GM12874 (cell line): ENCODE data around the gene PHLDB2.

Experiments used
- TF ChIP-seq, protein P1 (sequence below): IDR thresholded peaks from 2 replicates; pipeline ENCODE4 v1.5.1; 2011; ENCODE audit warnings: low read depth, mild to moderate bottlenecking, control low read depth, low read length, moderate library complexity; ENCODE audit not compliant: insufficient read depth

PHLDB2 gene

DNA sequence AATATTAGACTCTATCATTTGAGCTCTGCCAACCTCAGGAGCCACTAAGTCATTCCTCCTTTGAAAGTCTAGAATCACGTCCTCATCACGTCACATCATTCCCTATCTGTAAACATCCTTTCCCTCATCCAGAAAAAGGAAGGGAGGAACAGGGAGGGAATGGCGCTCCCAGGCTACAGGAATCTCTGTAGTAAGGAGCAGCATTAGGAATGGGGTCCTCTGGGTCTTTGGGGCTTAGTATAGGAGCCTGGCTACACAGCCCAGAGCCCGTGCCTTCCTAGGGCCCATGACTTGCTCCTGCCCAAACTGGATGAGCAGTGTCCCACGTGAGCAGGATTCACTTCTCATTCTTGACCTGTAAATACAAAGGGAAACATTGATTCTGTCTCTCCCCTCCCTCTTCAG lies 141.3 kb downstream of the PHLDB2 start:
- TF ChIP-seq, protein P1, sequence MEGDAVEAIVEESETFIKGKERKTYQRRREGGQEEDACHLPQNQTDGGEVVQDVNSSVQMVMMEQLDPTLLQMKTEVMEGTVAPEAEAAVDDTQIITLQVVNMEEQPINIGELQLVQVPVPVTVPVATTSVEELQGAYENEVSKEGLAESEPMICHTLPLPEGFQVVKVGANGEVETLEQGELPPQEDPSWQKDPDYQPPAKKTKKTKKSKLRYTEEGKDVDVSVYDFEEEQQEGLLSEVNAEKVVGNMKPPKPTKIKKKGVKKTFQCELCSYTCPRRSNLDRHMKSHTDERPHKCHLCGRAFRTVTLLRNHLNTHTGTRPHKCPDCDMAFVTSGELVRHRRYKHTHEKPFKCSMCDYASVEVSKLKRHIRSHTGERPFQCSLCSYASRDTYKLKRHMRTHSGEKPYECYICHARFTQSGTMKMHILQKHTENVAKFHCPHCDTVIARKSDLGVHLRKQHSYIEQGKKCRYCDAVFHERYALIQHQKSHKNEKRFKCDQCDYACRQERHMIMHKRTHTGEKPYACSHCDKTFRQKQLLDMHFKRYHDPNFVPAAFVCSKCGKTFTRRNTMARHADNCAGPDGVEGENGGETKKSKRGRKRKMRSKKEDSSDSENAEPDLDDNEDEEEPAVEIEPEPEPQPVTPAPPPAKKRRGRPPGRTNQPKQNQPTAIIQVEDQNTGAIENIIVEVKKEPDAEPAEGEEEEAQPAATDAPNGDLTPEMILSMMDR: no peak

DNA sequence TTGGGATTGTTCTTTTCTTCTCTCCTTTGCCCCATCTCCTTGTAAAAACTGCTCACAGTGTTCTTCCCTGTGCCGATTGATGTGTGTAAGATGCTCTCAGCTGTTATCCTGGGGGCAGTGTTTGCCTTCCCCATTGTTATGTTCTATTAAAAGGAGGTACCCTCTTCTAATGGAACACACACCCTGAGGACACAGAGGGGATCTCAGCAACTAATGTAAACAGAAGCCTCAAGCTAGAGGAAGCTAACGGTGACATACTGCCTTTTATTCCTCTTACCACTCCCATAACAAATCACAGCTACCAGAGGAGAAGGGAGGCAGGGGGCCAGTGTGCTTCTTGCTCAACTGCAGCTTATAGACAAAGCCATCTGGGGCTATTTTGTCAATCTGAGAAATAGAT lies 141.9 kb downstream of the PHLDB2 start:
- TF ChIP-seq, protein P1: no peak

DNA sequence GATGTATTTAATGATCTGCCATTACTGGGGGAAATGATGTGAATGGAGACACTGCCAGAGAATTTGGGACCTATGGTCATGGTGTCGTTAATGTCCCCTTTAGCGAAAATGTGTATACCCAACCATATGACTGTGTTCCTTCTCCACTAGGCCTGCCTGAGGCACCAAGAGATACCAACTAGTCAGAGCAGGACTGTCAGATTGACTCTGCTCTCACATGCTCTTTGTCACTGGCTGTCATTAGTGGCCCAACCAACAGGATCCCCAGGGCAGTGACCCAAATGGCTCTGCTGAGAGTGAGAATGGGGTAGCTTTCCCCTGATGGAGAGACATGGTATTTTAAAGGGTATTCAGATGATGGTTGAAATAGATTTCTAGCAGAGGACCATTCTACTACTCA lies 142.5 kb downstream of the PHLDB2 start:
- TF ChIP-seq, protein P1: no peak

DNA sequence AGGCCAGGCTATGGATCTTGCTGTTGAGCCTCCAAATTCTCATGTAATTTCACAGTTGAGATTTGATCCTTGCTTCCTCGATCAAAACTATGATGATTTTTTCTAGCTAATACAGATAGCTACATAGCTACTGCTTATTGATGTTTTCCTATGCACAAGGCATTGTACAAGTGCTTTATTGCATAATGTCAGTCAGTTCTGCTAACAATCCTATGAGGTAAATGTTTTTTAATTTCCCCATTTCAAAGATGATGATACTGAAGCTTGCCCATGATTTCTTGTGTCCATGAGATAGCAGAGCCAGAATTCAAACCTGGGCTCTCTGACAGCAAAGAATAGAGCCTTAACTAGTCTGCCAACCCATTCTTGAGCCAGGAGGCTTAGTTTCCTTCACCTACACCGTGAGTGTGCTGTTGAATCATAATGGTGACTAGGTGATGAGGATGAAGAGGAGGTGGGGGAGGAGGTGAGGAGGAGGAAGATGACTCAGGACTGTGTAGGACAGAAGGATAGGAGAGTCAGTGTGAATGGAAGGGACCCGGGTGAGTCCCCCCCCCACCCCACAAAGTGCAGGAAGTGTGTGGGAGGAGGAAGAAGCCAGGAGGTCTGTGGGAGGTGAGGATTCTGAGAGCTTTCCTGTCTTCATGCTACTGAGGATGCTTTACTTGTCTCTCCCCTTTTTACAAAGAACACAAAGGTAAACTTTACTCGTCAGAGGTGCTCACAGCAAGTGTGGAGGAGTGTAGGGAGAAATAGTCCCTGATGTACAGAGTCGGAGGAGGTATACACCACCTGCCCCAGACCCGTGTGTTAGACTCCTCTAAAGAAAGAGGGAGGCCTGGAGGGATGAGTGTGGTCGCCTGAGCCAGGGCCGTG lies 143.3 kb downstream of the PHLDB2 start:
- TF ChIP-seq, protein P1: no peak

DNA sequence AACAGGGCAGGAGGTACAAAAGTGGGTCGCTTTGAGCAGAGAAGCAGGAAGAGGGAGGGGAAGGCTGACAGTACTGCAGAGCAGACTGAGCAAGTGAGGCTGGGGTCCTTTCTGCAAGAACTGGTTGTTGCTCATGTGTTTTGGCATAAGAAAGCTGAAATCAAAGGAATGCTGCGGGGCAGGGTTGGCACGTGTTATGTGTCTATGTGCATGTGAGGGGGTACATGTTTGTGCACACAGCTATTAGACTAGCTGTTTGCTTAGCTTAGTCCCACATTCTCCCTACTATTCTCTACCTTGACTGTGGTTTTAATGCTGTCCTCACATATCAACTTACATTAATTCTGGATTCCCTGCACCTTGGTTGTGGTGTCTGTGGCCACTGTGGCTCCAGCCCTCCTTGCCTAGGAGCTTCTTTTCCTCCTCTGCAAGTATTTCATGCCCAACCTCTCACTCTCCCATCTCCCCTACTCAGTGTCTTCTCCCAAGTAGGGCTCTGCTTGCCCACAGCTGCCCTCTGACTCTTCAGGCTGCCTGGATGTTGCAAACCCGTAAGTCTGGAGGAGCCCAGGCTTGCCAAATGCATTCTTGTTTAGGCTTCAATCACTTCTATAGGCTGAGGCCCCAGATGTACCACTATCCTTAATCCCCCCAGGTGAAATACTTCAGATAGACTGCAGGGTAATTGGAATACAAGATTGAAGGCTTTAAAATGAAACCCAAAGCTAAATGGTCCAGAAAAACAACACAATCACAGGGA lies 144.4 kb downstream of the PHLDB2 start:
- TF ChIP-seq, protein P1: no peak

DNA sequence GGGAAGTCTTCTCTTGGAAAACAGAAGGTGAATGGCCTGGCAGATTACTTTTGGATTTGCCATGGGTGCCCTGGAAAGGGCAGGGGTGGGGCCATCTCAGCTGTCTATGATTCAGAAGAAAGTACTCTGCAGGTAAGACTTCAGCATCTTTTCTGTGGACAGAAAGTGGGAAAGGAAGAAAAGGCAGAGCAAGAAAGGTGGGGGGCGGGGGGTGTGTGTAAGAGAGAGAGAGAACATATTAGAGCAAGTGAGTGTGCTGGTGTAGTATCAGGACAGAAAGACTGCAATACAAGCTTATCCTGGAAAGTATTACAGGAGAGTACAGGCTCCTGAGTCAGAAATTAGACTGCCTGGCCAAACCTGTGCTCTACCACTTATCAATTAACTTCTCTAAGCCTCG lies 145.1 kb downstream of the PHLDB2 start:
- TF ChIP-seq, protein P1: no peak

DNA sequence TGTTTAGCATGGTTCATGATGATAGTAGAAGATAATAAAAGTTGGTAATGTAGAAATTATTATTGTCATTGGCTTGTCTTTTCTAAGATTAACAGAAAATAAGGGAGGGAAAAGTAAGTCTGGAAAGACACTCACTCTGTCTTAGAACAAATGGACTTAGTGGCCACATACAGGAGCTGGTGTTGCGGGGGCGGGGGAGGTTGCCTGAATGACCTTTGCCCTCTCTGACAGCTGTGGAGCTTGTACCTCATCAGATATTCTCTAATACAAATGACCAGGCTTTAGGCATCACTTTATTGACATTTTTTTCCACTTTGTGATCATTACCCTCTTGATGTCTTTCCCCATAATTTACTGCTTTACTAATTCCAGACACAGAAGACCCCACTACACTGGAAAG lies 145.6 kb downstream of the PHLDB2 start:
- TF ChIP-seq, protein P1: no peak
